GM20000 (cell line): Measurements from ENCODE around the gene MARCKSL1.
"Not testable (repeated sequence)": the region's sequence is repeated elsewhere in the genome, so short reads cannot be mapped to it uniquely, and the experiment has no call there.

Source experiments
- DNase-seq: peaks from one replicate; pipeline ENCODE4 v3.0.0; 2012; ENCODE audit warnings: low spot score
- CTCF ChIP-seq: IDR thresholded peaks from 2 replicates; pipeline ENCODE4 v1.5.1; 2012; ENCODE audit warnings: mild to moderate bottlenecking, control low read depth; ENCODE audit errors: extremely low read depth, missing control alignments

MARCKSL1 gene

GRCh38 chr1:32299327-32299726 lies 36.7 kb downstream of the MARCKSL1 start:
- DNase-seq = no peak
- TF ChIP-seq CTCF = no peak

DNA sequence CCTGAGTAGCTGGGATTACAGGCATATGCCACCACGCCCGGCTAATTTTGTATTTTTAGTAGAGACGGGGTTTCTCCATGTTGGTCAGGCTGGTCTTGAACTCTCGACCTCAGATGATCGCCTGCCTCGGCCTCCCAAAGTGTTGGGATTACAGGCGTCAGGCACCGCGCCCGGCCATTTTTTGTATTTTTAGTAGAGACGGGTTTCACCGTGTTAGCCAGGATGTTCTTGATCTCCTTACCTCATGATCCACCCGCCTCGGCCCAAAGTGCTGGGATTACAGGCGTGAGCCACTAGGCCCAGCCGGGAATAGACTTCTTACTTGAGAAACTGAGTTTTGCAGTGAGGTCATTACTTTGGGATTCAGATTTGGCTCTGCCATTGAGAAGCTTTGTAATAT lies 37.8 kb downstream of the MARCKSL1 start:
- not testable (repeated sequence) for DNase-seq

GRCh38 chr1:32291708-32292538 lies 44.1 kb downstream of the MARCKSL1 start, which contains the start of gene HDAC1:
Gene HDAC1 (plus strand): TSS chr1:32292083. CDS start chr1:32292170, 87 bp downstream.
- TF ChIP-seq CTCF = no peak
- peak; percentile 99 for DNase-seq

DNA sequence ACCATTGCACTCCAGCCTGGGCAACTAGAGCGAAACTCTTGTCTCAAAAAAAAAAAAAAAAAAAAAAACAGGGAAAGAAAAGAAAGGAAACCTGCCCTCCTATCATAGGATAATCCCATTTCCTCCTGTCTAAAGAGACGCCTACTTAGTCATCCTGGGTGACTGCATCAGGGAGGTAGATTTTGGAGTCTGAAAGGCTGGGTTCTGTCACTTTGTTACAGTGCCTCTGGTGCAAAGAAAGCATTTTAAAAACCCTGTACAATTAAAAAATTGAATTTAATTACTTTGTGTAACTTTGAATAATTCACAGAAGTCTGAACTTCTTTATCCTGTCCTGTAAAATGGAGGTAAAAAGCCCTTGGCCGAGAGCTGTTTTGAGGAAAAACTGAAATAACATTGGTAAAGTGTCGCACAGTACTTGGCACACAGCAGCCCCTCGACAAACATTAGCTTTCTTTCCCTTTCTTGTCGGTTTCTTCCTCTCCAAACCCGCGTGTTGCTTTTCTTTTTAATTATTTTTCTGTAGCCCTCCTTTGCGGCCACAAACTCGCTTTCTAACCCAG lies 44.8 kb downstream of the MARCKSL1 start:
- DNase-seq = no peak
- TF ChIP-seq CTCF = no peak

- DNase-seq = no peak
- no peak for TF ChIP-seq CTCF
Observed at GRCh38 chr1:32289256-32289655, 46.8 kb downstream of the MARCKSL1 start.

- no peak for DNase-seq
- no peak for TF ChIP-seq CTCF
Observed at GRCh38 chr1:32286763-32287162, 49.3 kb downstream of the MARCKSL1 start.

DNA sequence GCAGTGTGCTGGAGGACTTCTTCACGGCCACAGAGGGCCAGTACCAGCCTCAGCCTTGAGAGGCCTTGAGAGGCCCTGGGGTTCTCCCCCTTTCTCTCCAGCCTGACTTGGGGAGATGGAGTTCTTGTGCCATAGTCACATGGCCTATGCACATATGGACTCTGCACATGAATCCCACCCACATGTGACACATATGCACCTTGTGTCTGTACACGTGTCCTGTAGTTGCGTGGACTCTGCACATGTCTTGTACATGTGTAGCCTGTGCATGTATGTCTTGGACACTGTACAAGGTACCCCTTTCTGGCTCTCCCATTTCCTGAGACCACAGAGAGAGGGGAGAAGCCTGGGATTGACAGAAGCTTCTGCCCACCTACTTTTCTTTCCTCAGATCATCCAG lies 50.4 kb downstream of the MARCKSL1 start:
- TF ChIP-seq CTCF = no peak
- no peak for DNase-seq

- DNase-seq = not testable (repeated sequence)
Observed at GRCh38 chr1:32284777-32285176, 51.3 kb downstream of the MARCKSL1 start.
